ENCODE data around the gene OR10A5.
"Not testable (repeated sequence)": the region's sequence is repeated elsewhere in the genome, so short reads cannot be mapped to it uniquely, and the experiment has no call there.

The OR10A5 gene

DNA sequence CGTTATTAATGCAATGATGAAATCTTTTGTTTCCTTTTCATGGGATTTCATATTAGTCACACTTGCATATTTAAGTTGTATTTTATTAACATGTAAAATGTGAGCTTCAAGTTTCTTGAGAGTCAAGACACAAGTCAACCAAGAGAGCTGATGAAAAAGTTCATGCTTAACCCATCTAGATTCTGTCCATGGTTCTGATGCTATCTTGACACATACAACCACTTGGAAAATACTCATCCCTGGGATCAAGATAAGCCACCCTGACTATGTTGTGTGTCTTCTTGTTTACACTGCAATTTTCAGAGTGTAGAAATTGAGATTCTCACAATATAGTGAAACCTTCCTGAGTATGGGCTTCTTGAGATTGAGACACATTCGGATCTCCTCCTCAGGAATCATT, 30.3 kb downstream of the OR10A5 start:
- no peak overlapping the region for H3K27ac ChIP-seq
- TF ChIP-seq ZFX (IDR thresholded peaks at IDR 0.05) = no peak
- TF ChIP-seq, protein P1, sequence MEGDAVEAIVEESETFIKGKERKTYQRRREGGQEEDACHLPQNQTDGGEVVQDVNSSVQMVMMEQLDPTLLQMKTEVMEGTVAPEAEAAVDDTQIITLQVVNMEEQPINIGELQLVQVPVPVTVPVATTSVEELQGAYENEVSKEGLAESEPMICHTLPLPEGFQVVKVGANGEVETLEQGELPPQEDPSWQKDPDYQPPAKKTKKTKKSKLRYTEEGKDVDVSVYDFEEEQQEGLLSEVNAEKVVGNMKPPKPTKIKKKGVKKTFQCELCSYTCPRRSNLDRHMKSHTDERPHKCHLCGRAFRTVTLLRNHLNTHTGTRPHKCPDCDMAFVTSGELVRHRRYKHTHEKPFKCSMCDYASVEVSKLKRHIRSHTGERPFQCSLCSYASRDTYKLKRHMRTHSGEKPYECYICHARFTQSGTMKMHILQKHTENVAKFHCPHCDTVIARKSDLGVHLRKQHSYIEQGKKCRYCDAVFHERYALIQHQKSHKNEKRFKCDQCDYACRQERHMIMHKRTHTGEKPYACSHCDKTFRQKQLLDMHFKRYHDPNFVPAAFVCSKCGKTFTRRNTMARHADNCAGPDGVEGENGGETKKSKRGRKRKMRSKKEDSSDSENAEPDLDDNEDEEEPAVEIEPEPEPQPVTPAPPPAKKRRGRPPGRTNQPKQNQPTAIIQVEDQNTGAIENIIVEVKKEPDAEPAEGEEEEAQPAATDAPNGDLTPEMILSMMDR (conservative IDR thresholded peaks at IDR 0.05) = no peak

DNA sequence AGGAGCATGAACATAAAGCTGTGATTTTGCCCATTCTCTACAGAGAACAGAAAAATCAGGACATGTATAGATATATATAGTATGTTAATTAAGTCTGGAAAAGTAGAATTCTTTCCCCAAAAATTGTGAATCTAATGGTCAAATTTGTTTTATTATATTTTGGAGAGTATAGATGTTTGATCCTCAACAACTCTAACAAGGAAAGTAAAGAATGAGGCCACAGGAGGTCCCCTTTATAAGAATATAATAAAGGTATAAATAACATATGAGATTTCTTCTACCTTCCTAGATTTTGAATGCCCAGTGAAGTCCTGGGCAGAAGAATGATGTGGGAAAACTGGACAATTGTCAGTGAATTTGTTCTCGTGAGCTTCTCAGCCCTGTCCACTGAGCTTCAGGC, 30.8 kb downstream of the OR10A5 start, which contains the start of gene OR10A4:
Gene OR10A4, plus strand, starts transcription at position 301 of the 400 bp plus-strand sequence. Its CDS starts 23 bp downstream, at position 324.
- TF ChIP-seq, protein P1 (conservative IDR thresholded peaks at IDR 0.05) = no peak
- no peak for TF ChIP-seq ZFX (IDR thresholded peaks at IDR 0.05)
- no peak within 1 kb of the TSS for H3K27ac ChIP-seq

DNA sequence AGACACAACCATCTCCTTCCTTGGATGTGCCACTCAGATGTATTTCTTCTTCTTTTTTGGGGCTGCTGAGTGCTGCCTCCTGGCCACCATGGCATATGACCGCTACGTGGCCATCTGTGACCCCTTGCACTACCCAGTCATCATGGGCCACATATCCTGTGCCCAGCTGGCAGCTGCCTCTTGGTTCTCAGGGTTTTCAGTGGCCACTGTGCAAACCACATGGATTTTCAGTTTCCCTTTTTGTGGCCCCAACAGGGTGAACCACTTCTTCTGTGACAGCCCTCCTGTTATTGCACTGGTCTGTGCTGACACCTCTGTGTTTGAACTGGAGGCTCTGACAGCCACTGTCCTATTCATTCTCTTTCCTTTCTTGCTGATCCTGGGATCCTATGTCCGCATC, 31.4 kb downstream of the OR10A5 start:
- no peak overlapping the region for H3K27ac ChIP-seq
- TF ChIP-seq, protein P1 (conservative IDR thresholded peaks at IDR 0.05) = no peak
- no peak for TF ChIP-seq ZFX (IDR thresholded peaks at IDR 0.05)

DNA sequence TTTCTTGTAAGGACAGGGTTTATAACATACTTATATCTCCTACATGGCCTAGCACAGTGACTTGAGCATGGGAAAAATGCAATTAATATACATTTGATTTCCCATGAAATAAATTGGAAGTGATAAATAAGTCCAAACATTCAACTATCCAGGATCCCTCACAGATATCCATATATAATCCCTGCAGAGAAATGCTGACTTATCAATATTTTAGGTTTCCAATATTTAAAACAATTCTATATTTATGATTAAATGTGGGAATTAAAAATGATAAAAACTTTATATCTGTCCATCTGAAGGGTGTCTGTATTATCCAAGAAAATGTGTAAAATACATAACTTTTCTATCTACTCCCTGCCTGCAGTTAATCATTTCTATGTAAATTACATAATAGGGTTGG, 37.3 kb downstream of the OR10A5 start:
- no peak for TF ChIP-seq ZFX (IDR thresholded peaks at IDR 0.05)
- TF ChIP-seq, protein P1 (conservative IDR thresholded peaks at IDR 0.05) = no peak
- no peak overlapping the region for H3K27ac ChIP-seq

DNA sequence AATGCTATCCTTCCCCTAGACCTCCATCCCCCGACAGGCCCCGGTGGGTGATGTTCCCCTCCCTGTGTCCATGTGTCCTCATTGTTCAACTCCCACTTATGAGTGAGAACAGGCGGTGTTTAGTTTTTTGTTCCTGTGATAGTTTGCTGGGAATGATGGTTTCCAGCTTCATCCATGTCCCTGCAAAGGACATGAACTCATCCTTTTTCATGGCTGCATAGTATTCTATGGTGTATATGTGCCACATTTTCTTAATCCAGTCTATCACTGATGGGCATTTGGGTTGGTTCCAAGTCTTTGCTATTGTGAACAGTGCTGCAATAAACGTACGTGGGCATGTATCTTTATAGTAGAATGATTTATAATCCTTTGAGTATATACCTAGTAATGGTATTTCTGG, 42.2 kb downstream of the OR10A5 start:
- H3K27ac ChIP-seq = not testable (repeated sequence)

DNA sequence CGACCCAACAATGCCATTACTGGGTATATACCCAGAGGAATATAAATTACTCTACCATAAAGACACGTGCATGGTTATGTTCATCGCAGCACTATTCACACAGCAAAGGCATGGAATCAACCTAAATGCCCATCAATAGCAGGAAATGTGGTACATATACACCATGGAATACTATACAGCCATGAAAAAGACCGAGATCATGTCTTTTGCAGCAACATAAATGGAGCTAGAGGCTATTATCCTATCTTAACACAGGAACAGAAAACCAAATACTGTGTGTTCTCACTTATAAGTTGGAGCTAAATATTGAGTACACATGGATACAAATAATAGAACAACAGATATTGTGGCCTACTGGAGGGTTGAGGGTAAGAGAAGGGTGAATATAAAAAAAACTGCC, 43.3 kb downstream of the OR10A5 start:
- TF ChIP-seq, protein P1 (conservative IDR thresholded peaks at IDR 0.05) = no peak
- TF ChIP-seq ZFX (IDR thresholded peaks at IDR 0.05) = no peak
- no peak overlapping the region for H3K27ac ChIP-seq

DNA sequence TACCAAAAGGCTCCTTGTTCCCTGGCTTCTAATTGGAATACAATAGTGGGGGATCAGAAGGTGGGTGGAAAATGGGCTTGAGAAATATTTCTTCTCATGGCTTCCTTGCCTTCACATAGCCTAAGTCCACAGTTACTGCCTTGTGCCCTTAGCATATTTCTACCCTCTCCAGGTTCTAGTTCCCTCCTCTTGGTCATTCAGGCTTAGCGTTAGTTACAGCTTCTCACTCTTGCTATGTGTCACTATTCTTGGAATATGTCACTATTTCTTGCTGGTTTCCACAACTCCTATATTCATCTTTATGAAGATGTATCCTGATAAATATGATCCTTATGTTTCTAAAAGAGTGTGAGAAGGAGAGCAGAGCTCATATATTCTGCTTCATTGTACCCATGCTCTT, 44.4 kb downstream of the OR10A5 start:
- no peak overlapping the region for H3K27ac ChIP-seq
- TF ChIP-seq, protein P1 (conservative IDR thresholded peaks at IDR 0.05) = no peak
- no peak for TF ChIP-seq ZFX (IDR thresholded peaks at IDR 0.05)

DNA sequence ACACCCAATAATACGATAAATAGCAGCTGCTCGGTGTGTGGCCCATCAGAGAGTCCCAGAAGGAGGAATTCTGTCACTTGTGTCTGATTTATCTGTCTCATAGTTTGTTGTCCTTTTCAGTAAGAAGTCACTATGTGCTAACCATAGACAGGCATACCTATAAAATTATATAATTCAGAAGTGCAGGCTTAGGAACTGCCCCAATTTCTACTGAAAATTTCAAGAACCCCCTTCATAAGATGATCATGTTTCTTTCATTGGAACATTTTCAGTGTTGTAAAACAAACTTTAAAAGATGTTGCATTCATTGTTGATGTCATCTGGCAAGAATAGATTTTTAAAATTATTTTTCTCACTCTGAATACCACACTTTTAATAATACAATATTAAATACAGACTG, 46.9 kb downstream of the OR10A5 start, which contains the start of gene OR2D2:
Gene OR2D2, minus strand, starts transcription at position 101 of the 400 bp plus-strand sequence. Its CDS starts 0 bp downstream, at position 101.
- TF ChIP-seq ZFX (IDR thresholded peaks at IDR 0.05) = no peak
- TF ChIP-seq, protein P1 (conservative IDR thresholded peaks at IDR 0.05) = no peak
- H3K27ac ChIP-seq = no peak within 1 kb of the TSS
